Mesodermal cell (in vitro differentiated cells): ENCODE data around the gene NSMF.

Experiments used
- H3K27ac ChIP-seq: 2 replicates; pipeline ENCODE4 v1.7.0; 2013; ENCODE audit warnings: mild to moderate bottlenecking, low read depth, low read length, moderate library complexity; ENCODE audit not compliant: severe bottlenecking
- H3K36me3 ChIP-seq: 2 replicates; pipeline ENCODE4 v1.7.1; 2013; ENCODE audit warnings: mild to moderate bottlenecking, low read length, moderate library complexity; ENCODE audit not compliant: control insufficient read depth, insufficient read depth
- H3K4me1 ChIP-seq: one replicate; pipeline ENCODE4 v1.7.1; 2013; ENCODE audit warnings: mild to moderate bottlenecking, low read length; ENCODE audit not compliant: insufficient read depth, control insufficient read depth, poor library complexity, severe bottlenecking
- H3K4me3 ChIP-seq: 2 replicates; pipeline ENCODE4 v1.7.0; 2013; ENCODE audit warnings: low read length, control low read depth, mild to moderate bottlenecking; ENCODE audit not compliant: insufficient read depth, poor library complexity, severe bottlenecking; ENCODE audit errors: extremely low read depth
- H3K9me3 ChIP-seq: 2 replicates; pipeline ENCODE4 v1.7.1; 2013; ENCODE audit warnings: mild to moderate bottlenecking, low read length, moderate library complexity; ENCODE audit not compliant: control insufficient read depth
- WGBS, 2 experiments: methylation state at CpG; one replicate each; pipeline ENCODE4 v1.1.5; 2013; ENCODE audit warnings: missing lambda C conversion rate in 2 of 2; ENCODE audit not compliant: insufficient coverage in 2 of 2; 5-methylcytosine and 5-hydroxymethylcytosine counted together

NSMF gene

DNA sequence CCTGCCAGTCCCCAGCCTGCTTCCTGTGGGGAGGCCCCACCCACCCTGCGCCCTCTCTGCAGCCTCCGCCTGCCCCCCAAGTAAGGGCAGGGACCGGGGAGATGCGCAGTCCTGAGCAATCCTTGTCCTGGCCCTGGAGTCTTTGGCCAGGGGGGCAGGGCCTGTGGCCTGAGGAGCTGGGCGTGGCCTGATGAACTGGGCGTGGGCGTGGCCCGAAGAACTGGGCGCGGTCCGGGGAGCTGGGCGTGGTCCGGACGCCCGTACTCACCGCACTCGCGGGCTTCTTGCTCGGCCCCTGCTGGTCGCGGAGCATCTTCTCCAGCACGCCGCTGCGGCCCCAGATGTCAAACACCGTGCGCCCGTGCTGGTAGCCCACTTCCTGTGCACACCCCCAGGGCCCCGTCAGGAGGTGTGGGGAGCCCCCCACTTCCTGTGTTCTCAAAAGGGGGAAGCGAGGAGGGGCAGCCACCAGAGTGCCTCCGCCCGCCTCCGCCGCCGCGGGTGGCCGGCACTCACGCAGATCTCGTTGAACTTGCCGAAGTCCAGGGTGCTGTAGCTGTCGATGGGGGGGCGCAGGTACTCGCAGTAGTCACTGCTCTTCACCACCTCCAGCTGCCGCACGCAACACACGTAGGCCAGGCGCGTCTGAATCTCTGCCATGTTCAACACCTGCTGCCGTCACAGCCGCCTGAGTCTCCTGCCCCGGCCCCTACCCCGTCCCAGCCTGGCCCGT is 2.7 kb upstream of the NSMF start:
- WGBS, 2 experiments: 60 to 71% methylated on average over 46 to 52 of the region's 52 CpGs
- no peak overlapping the region for H3K27ac ChIP-seq
- H3K4me3 ChIP-seq: no peak overlapping the region
- H3K4me1 ChIP-seq: peaks cover 12% of the 10 kb centered on the region
- peaks cover 12% of the 10 kb centered on the region for H3K36me3 ChIP-seq
- no peaks in the 10 kb centered on the region for H3K9me3 ChIP-seq

GRCh38 chr9:137461316-137461662 is 2.2 kb upstream of the NSMF start:
- peaks cover 15% of the 10 kb centered on the region for H3K36me3 ChIP-seq
- 92 to 95% methylated on average over 2 to 18 of the region's 21 CpGs for WGBS, 2 experiments
- no peaks in the 10 kb centered on the region for H3K9me3 ChIP-seq
- H3K27ac ChIP-seq: no peak overlapping the region
- peaks cover 13% of the 10 kb centered on the region for H3K4me1 ChIP-seq
- H3K4me3 ChIP-seq: no peak overlapping the region

DNA sequence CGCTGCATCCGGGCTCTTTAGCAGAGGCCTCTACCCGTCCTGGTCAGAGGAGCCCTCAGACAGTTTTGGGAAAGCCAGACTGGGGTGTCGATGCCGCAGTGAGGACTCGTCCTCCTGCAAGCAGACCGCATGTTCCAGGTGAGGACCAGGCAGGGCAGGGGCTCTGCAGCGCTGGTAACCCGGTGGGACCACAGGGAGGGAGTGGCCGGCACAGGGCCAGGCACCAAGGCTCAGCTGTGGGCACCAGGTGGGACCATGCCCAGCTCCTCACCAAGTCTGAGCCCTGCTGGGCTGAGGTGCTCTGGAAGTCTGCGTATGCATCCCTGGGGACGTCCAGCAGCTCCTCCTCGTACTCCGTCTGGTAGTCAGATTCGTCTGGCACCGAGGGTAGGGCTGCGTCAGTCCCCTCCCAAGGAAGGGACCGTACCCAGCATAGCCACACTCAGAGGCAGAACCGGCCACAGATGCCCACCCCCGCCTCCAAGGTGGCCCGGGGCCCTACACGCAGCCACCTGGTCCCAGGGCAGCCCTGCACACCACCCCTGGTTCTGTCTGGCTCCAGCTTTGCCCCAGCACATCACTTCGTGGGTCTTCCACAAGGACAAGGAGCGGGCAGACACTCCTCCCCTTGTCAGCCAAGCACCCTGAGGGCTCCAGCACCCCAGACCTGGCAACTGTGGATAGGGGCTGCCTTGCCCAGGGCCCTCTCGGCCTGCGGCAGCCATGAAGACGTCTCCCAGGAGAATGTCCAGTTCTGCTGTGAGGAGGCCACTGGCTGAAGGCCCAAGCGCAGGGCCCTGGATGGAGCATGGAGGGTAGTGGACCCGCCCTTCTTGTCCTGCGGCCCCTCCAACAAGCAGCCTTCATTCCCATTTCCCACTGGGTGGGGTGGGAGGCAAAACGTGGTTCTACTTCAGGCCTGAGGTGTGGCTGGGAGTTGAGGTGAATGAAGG is 1.5 kb upstream of the NSMF start:
- peaks cover 15% of the 10 kb centered on the region for H3K4me1 ChIP-seq
- WGBS, 2 experiments: 93 to 95% methylated on average over 24 to 29 of the region's 31 CpGs
- no peak overlapping the region for H3K4me3 ChIP-seq
- no peaks in the 10 kb centered on the region for H3K9me3 ChIP-seq
- H3K27ac ChIP-seq: no peak overlapping the region
- peaks cover 20% of the 10 kb centered on the region for H3K36me3 ChIP-seq

DNA sequence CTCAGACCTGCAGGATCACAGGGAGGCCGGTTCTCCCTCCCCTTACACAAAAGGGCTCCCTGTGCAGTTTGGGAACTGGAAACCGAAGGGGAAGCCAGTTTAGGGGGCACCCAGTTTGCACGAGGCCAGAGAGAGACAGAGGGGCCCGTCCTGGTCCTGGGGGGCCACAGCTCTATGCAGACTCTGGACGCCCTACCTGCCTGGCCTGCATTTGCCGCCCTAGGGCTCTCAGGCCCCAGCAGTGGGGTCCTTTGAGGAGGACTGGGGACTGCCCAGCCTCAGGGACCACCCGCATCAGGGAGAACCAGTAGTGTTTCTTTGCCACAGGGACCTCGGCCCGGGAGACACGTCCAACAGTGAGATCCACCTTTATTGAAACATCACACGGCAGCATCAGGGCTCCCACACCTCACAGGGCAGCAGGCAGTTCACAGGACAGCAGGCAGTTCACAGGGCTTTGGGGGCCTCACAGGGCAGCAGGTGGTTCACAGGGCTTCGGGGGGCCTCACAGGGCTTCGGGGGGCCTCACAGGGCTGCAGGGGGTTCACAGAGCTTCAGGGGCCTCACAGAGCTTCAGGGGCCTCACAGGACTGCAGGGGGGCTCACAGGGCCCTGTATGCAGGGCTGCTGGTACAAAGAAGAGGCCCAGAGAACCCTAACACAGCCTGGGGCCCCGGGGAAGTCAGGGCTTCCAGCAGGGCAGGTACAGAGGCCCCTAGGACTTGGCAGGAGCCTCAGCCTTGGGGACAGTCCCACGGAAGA is 648 bp upstream of the NSMF start:
- Histone ChIP-seq H3K4me3 (no peak overlapping the region), H3K36me3 (peaks cover 28% of the 10 kb centered on the region), H3K27ac (no peak overlapping the region), H3K9me3 (no peaks in the 10 kb centered on the region), H3K4me1 (peaks cover 16% of the 10 kb centered on the region)
- 60 to 62% methylated on average over 15 of the region's 15 CpGs for WGBS, 2 experiments

- Histone ChIP-seq H3K4me3 (peak overlapping the region; percentile 66), H3K36me3 (peaks cover 30% of the 10 kb centered on the region), H3K27ac (no peak overlapping the region), H3K9me3 (no peaks in the 10 kb centered on the region), H3K4me1 (peaks cover 21% of the 10 kb centered on the region)
- 10 to 20% methylated on average over 57 to 65 of the region's 88 CpGs for WGBS, 2 experiments
Observed at GRCh38 chr9:137458194-137459151, 661 bp downstream of the NSMF start.

GRCh38 chr9:137457406-137458193 is 1.5 kb downstream of the NSMF start:
- H3K4me3 ChIP-seq: peak overlapping the region; percentile 66
- H3K36me3 ChIP-seq: peaks cover 38% of the 10 kb centered on the region
- no peak overlapping the region for H3K27ac ChIP-seq
- H3K9me3 ChIP-seq: no peaks in the 10 kb centered on the region
- 94% methylated on average over 32 to 44 of the region's 44 CpGs for WGBS, 2 experiments
- H3K4me1 ChIP-seq: peaks cover 21% of the 10 kb centered on the region

DNA sequence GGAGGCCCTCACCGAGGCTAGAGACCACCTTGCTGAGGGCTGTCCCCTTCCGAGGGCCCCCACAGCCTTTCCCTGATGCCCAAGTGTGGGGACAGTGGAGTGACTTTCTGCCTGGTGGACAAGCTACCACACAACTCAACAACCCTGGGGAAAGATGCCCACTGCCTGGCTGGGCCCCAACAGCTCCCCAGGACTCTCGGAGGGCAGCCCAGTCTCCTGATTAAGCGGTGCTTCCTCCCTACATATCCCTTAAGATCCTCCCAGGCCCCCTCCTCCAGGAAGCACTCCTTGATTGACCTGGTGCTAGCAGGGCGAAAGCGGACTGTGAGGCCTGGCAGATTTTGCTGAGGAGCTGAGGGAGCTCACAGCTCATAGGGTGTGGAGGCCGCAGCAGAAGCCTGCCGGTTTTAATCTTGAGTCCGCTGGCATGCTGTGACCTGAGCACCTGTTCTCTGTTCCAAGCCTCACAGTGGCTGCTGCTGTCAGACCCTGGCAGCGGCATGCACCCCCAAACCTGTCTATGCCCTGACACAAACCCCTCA is 2.2 kb downstream of the NSMF start:
- Histone ChIP-seq H3K4me1 (peaks cover 21% of the 10 kb centered on the region), H3K4me3 (no peak overlapping the region), H3K36me3 (peaks cover 44% of the 10 kb centered on the region), H3K9me3 (no peaks in the 10 kb centered on the region), H3K27ac (no peak overlapping the region)
- WGBS, 2 experiments: 91 to 94% methylated on average over 6 to 9 of the region's 10 CpGs

- H3K9me3 ChIP-seq: no peaks in the 10 kb centered on the region
- peaks cover 44% of the 10 kb centered on the region for H3K36me3 ChIP-seq
Observed at GRCh38 chr9:137456061-137456863, 2.9 kb downstream of the NSMF start.

More at GRCh38 chr9:137456061-137456863, 2.9 kb downstream of the NSMF start:
- no peak overlapping the region for H3K4me3 ChIP-seq
- 90 to 93% methylated on average over 11 to 12 of the region's 12 CpGs for WGBS, 2 experiments
- peaks cover 21% of the 10 kb centered on the region for H3K4me1 ChIP-seq
- H3K27ac ChIP-seq: no peak overlapping the region
